Ramos (cell line): ENCODE data around the gene FAM3A.
"Not testable (repeated sequence)": the region's sequence is repeated elsewhere in the genome, so short reads cannot be mapped to it uniquely, and the experiment has no call there.

Experiments used
- in situ Hi-C: fragments of 300-500 bp; cut with MboI; formaldehyde crosslinking; loops from one replicate; pipeline ENCODE4 v1.14.3; 2022; ENCODE audit warnings: low sequenced_read_pairs; ENCODE audit not compliant: unreplicated experiment

Gene FAM3A

GRCh38 chrX:154507673-154508383, 8.2 kb downstream of the FAM3A start:
- in situ Hi-C loops, result no loop called here

DNA sequence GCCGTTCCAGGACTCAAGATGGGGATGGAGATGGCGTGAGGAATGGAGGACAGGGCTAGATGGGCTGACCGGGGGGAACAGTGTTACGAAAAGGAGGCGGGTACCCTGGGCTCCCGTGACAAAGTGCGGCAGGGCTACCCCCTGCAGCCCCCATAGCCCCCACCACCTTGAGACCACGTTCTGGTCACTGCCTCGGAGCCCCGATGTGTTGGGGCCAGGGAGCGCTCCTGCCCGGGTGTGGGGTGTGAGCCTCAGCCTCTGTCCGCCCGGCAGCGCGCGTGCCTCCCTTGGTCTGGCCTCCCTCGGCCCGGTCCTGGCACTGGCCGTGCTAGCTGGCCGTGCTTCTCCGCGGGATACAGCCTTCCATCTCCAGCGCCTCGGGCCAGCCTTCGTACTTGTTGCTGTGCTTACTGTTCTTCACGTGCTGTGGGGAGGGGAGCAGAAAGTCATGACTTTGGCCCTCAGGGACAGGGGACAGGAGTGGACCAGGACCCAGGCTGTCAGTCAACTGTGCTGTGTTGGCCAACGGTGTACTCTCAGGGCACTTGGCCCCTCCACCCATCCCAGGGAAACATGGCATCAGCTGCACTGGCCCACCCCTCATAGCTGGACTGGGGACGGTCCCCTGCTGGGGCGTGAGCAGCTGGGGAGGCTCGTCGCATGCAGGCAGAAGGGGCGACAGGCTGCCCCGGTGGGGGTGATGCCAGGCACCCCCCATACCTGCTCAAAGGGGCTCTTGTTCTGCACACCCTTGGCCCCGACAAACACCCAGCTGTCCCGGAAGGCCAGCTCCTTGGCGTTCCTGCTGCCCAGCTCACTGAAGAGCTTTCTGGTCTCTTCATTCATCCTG, 9.3 kb downstream of the FAM3A start:
- in situ Hi-C loops, result no loop called here

DNA sequence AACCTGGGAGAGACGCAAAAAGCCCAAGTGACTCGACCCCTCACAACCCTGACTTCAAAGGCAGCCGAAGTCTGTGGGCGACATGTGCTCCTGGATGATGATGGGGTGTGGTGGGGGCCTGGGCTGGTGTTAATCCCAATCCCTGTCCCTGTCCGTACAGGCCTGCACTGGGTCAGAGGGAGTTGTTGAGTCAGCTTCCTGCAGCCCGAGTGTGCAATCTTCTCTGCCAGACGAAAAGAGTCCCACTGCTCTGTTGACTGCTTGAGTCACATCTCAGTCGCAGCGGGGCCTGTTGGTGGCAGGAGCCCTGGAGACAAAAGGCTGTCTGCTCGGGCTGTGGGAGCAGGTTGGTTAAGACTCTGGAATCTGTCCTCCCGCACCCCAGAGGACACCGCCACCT, 10.3 kb downstream of the FAM3A start:
- in situ Hi-C loops, result no loop called here

DNA sequence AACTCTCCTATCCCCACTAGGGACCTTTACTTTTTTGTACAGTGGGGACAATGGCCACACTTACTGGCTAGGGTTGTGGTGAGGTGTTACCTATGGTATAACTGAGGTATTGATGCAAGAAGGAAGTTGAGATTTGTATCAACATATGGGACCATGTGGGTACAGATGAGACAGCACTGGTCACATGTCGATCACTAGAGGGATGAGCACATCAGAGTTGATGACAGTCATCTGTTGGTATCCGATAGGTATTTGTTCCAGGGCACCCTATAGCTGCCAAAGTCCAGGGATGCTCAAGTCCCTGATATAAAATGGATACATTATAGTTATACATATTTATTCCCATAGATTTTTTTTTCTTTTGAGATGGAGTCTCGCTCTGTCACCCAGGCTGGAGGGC, 13.0 kb downstream of the FAM3A start:
- in situ Hi-C loops, result no loop called here

DNA sequence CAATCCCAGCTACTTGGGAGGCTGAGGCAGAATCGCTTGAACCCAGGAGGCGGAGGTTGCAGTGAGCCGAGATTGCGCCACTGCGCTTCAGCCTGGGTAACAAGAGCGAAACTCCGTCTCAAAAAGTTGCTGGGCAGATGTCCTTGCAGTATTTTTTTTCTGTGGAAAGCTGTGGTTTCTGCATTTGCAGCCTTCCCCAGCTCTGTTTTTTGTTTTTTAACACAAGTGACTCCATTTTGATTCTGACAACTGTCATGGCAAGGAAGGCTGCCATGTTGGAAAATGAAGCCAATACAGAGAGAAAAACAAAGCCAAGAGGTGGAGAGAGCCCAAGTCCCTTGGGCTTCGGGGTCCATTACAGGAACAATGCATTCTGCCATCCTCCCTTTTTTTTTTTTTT, 13.9 kb downstream of the FAM3A start:
- in situ Hi-C loops, result no loop called here

DNA sequence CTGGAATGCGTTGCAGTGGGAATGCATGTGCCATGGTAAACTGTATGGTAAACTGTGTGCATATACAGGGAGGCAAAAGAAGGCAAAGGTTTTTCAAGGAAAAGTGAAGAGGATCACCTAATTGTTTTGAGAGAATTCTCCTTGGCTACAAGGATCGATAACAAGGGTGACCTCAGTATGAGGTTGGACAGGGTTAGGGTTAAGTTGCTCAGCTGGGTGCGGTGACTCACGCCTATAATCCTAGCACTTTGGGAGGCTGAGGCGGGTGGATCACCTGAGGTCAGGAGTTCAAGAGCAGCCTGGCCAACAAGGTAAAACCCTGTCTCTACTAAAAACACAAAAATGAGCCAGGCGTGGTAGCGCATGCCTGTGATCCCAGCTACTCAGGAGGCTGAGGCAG, 14.6 kb downstream of the FAM3A start:
- in situ Hi-C loops, result not testable (repeated sequence)

- in situ Hi-C loops, result not testable (repeated sequence)
Measured at GRCh38 chrX:154496591-154497137, 19.4 kb downstream of the FAM3A start.

DNA sequence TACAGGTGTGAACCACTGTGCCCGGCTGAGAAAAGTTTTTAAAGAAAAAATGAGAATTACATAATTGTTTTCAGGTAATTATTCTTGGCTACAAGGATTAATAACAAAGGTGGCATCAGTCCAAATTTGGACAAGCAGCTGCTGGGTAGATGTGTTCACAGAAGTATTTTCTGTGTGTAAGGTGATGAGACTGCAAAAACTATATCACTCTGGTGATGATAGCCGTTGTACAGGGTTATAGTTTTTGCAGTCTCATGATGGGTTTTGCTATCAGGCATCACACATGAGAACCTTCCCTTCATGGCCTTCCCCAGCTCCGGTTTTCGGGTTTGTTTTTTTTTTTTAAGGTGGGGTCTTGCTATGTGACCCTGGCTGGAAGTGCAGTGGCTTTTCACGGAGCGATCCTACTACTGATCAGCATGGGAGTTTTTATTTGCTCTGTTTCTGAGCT, 20.5 kb downstream of the FAM3A start:
- in situ Hi-C loops, result no loop called here

DNA sequence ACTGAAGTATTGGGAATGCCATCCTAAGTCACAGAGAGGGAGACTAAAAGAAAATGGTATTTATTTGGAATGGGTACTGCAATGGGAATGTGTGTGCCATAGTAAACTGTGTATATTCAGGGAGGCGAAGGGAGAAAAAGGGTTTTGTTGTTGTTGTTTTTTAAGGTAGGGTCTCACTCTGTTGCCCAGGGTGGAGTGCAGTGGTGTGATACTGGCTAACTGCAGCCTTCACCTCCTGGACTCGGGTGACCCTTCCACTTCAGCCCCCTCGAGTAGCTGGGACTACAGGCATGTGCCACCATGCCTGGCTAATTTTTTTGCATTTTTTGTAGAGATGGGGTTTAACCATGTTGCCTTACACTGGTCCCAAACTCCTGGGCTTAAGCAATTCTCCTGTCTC, 21.3 kb downstream of the FAM3A start:
- in situ Hi-C loops, result no loop called here

DNA sequence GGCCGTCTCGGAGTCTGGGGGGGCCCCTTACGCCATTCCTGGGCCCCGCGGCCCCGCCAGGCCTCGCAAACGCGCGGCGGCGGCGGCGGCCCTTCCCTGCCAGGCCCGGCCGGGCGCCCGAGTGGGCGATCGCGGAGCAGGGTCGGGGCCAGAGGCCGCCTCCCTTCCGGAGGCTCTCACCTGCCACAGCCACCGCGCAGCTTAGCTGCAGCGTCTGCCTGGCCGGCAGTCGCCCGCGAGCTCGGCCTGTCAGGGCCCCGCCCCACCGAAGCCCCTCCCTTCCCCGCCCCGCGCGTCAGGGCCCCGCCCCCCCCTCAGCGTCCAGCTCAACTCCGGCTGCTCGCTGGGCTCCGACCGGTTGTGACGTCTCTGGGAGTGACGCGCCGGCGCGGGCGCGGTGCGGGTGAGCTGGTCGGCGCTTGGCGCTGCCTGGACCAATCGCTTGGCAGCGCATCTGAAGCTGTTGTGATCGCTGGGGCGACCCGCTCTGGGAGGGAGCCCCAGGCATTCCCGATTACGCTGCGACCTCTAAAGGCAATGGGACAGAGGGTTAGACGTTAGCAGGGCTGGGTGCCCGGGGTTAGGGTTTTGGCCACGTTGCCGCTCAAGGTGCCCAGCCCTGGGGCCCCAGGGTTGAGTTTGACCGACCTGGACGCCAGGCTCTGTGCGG, 25.5 kb downstream of the FAM3A start, which contains the start of gene SLC10A3:
SLC10A3 (minus strand) TSS at position 216 of the 670 bp plus-strand sequence. CDS start 1,689 bp downstream, outside the sequence.
- in situ Hi-C loops, result no loop called here

DNA sequence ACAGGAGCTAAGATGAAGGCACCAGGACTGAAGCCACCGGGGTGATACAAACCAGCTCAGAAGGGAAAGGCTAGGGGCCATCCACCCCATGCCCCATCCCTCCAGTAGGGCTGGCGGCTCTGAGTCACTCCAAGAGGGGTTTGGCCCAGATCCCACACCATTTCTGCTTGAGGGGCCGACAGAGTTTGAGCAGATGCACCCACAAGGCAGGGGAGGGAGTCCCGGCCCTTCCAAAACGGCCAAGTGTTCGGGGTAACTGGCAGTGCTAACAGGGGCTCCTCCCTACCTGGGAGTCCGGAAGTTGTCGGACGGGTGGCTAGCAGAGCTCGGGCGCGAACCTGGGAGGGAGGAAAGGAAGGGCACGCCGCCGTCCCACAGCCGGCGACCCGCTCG, 26.0 kb downstream of the FAM3A start:
- in situ Hi-C loops, result no loop called here

GRCh38 chrX:154489182-154489581, 26.9 kb downstream of the FAM3A start:
- in situ Hi-C loops, result no loop called here

DNA sequence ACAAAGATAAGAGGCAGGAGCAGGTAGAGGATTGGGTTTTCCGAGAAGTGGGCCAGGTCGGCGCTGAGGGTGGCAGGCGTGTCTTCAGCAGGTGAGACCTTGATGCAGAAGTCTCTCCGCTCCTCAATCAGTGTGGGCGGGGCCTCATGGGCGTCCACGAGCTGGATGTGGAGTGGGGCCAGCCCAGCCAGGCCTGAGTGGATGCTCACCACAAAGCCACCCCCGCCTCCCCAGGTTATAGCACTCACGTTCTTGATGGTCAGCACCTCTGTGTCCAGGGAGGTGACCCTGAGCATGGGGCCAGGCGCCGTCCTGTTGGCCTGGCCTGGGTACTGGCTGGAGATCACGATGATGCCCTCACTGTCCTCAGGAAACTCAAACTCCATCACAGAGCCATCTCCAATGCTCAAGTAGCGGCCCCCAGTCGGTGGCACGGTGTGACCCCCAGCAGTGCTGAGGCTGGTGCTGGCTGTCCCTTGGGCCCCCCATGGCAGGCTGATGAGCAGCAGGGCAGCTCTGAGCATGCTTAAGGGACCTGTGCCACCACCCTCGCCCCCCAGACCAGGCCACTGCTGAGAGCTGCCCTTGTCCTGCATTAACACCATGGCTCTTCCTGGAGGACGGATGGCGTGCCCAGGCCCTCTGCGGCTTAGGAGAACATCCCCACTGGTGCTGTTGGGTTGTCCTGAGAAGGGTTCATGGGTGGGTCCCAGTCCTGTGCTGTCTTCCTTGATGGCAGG, 27.5 kb downstream of the FAM3A start:
- in situ Hi-C loops, result no loop called here

DNA sequence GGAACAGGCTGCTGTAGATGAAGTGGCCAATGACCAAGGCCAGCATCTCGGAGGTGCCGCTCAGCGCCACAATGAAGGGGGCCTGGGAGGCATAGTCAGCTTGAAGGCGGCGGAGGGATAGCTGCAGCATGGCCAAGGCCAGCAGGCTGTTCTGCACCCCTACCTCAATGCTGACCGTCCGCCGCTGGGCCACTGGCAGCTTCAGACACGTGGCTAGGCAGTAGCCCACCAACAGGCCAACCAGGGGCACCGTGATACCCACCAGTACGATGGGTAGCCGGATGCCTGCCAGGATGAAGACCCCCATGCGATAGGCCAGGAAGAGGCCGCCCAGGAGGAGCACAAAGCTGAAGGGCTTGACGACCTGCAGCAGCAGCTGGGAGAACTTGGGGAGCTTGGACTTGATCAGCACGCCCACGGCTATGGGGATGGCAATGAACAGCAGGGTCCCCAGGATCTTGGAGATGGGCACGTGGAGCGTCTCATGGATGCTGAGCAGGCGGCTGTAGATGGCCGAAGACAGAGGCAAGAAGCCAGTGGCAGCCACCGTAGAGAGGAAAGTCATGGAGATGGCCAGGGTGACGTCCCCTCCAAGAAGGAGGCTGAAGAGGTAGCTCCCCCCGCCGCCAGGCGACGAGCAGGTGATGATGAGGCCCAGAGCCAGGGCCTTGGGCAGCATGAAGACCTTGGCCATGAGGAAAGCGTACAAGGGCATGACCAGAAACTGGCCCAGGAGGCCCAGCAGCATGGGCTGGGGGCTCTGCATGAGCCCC, 28.3 kb downstream of the FAM3A start:
- in situ Hi-C loops, result no loop called here

DNA sequence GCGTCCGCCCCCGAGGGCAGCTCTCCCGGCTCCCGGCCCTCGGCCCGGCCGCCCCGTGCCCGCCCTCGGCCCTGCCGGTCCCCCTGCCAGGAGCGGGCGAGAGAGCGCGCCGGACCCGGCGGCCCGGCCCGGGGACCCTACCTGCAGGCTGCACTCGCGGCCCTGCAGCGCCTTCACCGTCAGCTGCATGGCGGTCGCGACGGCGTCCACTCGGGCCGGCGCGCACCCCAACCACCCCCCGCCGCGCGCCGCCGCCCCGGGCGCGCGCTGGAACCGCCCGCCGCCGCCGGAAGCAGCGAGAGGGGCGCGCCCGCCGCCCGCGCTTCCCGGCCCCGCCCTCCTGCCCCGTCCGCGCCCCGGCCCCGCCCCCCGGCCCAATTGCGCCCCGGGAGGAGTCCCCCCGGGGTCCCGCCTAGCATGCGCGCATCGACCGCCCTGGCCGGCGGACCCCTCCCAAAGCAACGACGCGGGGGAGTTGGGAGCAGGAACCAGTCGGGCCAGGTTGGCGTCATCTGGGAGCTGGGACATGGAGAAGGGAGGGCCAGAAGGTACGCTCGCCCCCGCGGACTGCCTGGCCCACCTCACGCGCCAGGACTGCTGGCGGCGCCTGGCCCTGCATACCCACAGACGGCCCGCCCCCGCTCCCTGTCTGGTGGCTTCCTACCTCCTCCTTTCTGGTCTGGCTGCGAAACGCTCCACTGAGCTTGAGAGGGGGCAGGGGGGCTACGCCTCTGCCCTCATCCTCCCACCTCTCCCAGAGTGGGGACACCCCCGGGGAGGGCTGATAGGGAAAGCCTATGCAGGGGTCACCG, 29.4 kb downstream of the FAM3A start, which contains the start of gene UBL4A:
UBL4A (minus strand) TSS at position 220 of the 812 bp plus-strand sequence; CDS start at position 189, 31 bp downstream.
- in situ Hi-C loops, result no loop called here

DNA sequence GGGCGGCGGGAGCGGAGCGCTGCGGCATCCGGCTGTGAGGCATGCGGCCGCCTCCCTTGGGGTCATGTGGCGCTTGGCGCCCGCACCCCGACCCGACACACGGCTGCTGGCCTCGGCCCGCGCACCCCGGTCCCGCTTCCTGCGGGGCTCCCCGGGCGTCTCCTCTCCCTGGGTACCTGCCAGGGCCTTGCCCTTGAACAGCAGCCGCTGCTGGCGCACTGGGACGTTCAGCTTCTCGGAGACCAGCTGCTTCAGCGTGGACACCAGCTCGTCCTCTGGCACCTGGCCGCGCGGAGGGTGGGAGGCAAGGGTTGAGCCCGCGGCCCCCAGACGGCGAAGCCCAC, 30.0 kb downstream of the FAM3A start:
- in situ Hi-C loops, result no loop called here

GRCh38 chrX:154485150-154486051, 30.6 kb downstream of the FAM3A start:
- in situ Hi-C loops, result no loop called here
